Coronary artery (tissue), 2 donors: ENCODE measurements around the gene COL27A1.

Experiments used
- DNase-seq: peaks from one replicate; pipeline ENCODE4 v3.0.0-alpha.2; 2017; ENCODE audit warnings: low spot score
- H3K27ac ChIP-seq, 2 donors: fragments of 200-600 bp; sonication (generic); one replicate each; pipeline ENCODE4 v1.5.1; 2016 to 2019
- H3K4me3 ChIP-seq: fragments of 200-600 bp; sonication (generic); 2 replicates; pipeline ENCODE4 v1.5.1; 2016; ENCODE audit warnings: mild to moderate bottlenecking, moderate library complexity
- CTCF ChIP-seq: fragments of 200-600 bp; sonication (generic); IDR thresholded peaks from one replicate; pipeline ENCODE4 v1.5.1; 2019; ENCODE audit warnings: antibody characterized with exemption

Gene COL27A1

GRCh38 chr9:114231273-114231672 lies 75.9 kb downstream of the COL27A1 start:
- DNase-seq = no peak
- TF ChIP-seq CTCF = no peak
- Histone ChIP-seq H3K27ac (no peak overlapping the region), H3K4me3 (no peak overlapping the region)

GRCh38 chr9:114231719-114232449 lies 76.5 kb downstream of the COL27A1 start:
- no peak overlapping the region for H3K27ac ChIP-seq
- no peak for DNase-seq
- TF ChIP-seq CTCF = no peak
- no peak overlapping the region for H3K4me3 ChIP-seq

GRCh38 chr9:114233491-114234185 lies 78.3 kb downstream of the COL27A1 start:
- no peak for DNase-seq
- no peak for TF ChIP-seq CTCF
- Histone ChIP-seq H3K27ac (peak overlapping the region; percentile 27 to 57), H3K4me3 (no peak overlapping the region)

GRCh38 chr9:114235033-114235661 lies 79.8 kb downstream of the COL27A1 start:
- Histone ChIP-seq H3K4me3 (no peak overlapping the region), H3K27ac (no peak overlapping the region)
- DNase-seq = no peak
- TF ChIP-seq CTCF = no peak

GRCh38 chr9:114236391-114237138 lies 81.2 kb downstream of the COL27A1 start:
- no peak overlapping the region for H3K4me3 ChIP-seq
- DNase-seq = no peak
- no peak overlapping the region for H3K27ac ChIP-seq
- no peak for TF ChIP-seq CTCF

GRCh38 chr9:114237247-114237646 lies 81.9 kb downstream of the COL27A1 start:
- TF ChIP-seq CTCF = no peak
- H3K27ac ChIP-seq = no peak overlapping the region
- no peak for DNase-seq
- no peak overlapping the region for H3K4me3 ChIP-seq
